SIG-M5 (cell line): ENCODE data around the gene BTNL8.
"Not testable (repeated sequence)": the region's sequence is repeated elsewhere in the genome, so short reads cannot be mapped to it uniquely, and the experiment has no call there.

ENCODE experiments used
- DNase-seq: peaks from one replicate; lab custom pipeline; 2025; lab: John Stamatoyannopoulos, UW

The BTNL8 gene

DNA sequence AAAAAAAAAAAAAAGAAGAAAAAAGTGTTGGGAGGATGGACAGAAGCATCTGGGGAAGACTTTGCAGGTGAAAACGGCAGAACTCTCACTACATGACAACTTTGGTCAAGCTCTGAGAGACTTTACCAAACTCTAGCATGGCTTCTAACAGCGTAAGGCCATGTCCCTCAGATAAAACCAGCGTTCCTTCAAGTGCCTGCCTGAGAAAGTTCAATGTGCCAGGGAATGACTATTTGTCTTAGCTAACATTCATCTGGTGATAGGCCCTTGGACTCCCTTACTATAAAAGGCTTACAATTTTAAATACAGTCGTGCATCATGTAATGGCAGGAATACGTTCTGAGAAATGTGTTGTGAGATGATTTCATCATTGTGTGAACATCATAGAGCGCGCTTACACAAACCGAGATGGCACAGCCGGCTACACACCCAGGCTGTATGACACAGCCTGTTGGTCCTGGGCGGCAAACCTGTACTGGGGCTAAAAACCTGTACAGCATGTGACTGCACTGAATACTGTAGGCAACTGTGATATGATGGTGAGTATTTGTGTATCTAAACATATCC lies 23.0 kb upstream of the BTNL8 start:
- DNase-seq: no peak

- not testable (repeated sequence) for DNase-seq
Measured at GRCh38 chr5:180885845-180886529, 13.0 kb upstream of the BTNL8 start.

- DNase-seq: no peak
Measured at GRCh38 chr5:180889381-180889780, 9.6 kb upstream of the BTNL8 start.

GRCh38 chr5:180895330-180895729 lies 3.6 kb upstream of the BTNL8 start:
- not testable (repeated sequence) for DNase-seq

DNA sequence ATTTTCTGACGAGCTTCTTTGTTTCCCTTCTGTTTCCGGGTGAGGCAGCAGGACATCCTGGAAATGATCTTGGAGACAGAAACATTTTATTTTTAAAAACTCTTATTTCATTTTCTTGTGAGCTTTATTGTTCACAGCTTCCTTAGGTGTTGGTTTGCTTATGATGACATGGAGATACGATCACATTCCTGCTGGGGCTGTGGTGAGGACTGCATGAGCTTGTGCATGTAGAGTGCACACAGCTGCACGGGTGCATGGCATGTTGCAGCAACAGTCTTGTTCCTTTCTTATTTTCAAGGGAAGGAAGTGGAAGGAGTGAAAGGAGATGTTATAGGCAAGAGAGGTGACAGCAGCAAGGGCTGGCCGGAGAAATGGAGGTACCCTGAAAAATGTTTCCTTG lies 1.2 kb downstream of the BTNL8 start:
- DNase-seq: no peak

DNA sequence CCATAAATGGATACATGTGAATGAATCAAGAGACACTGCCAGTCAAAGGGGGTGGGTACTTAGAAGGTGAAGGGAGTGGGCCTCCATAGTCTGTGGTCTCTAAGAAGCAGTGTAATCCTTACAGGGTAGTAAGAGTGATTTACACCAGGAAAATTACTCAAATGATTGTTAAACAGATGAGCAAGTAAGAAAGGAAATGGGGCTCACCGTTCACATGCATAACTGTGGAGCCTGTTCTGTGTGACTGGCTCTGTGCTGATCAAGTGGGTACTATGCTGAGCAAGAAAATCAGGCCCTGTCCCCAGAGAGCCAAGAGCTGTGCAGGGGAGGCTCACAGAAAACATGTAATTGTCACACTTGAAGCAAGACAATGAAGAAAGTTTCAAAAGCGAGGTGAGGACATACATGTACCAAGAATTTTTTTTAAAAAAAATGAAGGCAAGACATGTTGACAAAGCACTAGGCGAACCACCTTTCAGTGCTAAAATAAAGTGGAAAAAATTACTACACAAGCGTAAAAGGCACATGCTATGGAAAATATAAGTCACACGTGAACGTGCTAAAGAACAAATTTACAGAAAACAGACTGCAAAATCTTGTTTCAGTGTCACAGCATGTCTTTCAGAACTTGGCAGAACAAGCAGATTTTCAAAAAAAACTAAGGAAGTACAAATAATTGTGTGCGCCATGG lies 2.5 kb downstream of the BTNL8 start:
- no peak for DNase-seq

GRCh38 chr5:180908400-180908799 lies 9.4 kb downstream of the BTNL8 start:
- DNase-seq: no peak

DNA sequence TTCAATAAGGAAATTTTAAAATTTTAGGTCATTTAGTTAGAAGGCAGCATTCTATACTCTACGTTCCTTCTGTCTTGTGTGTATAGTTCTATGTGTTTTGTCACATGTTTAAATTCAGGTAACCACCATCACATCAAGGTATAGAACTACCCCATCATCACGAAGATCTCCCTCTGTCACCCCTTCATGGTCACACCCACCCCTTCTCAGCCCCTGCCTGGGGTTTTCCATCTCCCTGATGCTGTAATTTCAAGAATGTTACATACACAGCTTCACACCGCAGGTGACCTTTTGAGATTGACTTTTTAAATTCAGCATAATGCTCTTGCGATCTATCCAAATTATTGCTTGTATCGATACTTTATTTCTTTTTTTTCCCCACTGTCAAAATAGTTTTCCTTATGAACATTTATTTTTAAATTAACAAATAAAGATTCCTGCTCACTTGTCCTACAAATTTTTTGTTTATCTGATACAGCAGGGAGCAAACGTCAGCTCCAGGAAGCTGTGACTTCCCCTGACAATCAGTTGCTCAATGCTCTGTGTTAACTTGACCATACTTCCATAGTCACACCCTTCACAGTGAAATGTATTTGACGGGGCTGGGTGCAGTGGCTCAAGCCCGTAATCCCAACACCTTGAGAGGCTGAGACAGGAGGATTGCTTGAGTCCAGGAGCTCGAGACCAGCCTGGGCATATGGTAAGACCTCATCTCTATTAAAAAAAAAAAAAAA lies 10.2 kb downstream of the BTNL8 start:
- no peak for DNase-seq

DNA sequence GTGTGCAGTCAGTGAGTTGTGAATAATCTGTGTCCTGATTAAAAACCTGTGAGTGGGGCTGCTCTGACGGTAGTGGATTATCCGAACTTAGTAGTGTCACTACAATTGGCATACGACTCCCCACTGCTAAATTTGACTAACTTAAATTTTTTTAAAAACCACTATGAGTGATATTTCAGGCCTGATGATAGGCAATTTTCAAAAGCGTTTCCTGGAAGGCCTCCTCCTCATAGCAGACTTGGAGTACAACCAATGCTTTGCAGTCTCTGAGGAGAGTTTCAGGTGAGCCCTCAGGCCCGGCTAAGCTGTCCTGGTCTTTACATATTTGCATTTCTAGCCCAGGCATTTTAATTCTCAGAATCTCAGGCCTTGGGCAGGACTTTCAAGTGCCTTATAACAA lies 10.8 kb downstream of the BTNL8 start:
- DNase-seq: no peak

- no peak for DNase-seq
Measured at GRCh38 chr5:180910182-180910581, 11.2 kb downstream of the BTNL8 start.

DNA sequence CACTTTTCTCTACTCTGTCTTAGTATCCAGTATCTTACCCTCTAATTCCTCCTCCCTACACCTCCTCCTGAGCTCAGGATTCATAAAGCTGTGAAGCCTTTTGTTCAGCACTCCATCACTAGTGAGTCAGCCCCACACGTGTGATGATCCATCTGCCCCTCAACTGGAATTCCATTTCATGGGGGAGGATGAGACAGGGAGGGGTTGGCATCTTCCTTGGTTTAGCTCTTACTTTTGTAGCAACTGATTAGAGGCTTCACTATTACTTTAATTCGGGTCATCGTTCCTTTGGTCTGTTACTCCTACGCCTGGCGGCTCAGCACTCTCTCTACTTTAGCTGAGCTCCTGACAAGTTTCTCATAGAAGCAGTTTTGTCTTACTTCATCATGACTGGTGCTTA lies 11.8 kb downstream of the BTNL8 start:
- no peak for DNase-seq

DNA sequence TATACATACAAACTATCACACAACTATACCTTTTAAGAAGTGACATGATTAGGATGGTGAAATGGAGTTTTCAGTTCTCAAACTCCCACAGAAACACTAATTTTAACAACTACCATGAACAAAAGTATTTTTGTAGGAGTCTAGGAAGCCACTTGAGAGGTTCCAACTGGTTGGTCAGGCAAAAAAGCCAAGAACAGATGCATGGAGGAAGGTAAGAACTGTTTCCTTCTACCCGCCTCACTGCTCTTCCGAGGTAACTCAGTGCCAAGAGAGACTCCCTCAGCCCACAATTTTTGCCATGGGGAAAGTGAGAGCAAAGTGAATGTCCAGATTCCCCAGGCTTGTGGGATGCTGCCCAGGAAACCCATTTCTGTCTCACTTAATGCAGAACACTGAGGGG lies 15.7 kb downstream of the BTNL8 start:
- DNase-seq: no peak

DNA sequence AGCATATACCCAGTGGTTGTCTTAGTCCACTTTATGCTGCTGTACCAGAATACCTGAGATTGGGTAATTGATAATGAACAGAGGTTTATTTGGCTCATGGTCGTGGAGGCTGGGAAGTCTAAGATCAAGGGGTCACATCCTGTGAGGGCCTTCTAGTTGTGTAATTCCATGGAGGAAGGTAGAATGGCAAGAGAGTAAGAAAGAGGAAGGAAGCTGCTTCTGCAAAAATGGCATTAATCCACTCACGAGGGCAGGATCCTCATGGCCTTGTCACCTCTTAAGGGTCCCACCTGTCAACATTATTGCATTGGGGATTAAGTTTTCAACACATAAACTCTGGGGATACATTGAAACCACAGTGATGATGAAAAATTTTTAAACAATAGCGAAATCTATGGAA lies 17.0 kb downstream of the BTNL8 start:
- no peak for DNase-seq

DNA sequence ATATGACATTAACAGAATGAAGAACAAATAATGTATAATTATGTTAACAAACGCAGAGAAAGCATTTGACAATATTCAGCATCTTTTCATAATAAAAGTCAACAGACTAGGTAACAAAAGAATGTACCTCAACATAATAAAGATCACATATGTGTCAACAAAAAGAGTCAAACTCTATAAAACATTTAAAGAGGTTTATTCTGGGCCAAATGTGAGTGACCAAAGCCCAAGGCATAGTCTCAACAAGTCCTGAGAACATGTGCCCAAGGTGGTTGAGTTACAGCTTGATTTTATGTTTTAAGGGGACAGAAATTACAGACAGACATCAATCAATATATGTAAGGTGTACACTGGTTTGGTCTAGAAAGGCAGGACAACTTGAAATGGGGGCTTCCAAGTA lies 19.4 kb downstream of the BTNL8 start:
- no peak for DNase-seq

DNA sequence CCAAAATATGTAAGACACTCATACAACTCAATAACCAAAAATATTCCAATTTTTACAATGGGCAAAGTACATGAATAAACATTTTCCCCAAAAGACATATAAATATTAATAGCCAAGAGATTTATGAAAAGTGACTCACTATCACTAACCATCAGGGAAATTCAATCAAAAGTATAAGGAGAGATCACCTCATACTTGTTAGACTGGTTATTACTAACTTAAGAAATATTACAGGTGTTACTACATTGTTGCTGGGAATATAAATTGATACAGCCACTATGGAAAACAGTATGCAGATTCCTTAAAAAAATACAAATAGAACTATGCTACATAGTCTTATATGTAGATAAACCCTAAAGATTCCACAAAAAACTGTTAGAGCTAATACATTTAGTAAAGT lies 21.8 kb downstream of the BTNL8 start:
- no peak for DNase-seq

GRCh38 chr5:180922932-180923331 lies 24.0 kb downstream of the BTNL8 start:
- no peak for DNase-seq

DNA sequence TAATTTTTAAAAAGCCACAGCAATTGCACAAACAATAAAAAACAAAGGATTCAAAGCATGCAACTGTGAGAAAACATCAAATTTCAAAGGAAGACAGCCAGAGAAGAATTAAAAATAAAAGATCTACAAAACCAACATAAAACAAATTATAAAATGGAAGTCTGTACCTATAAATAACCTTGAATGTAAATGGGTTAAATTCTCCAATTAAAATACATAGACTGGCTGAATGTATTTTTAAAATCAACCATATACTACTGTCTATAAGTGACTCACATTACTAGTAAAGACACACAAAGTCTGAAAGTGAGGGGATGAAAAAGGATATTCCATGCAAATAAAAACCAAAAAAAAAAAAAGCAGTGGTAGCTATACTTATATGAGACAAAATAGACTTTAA lies 33.7 kb downstream of the BTNL8 start:
- DNase-seq: no peak

DNA sequence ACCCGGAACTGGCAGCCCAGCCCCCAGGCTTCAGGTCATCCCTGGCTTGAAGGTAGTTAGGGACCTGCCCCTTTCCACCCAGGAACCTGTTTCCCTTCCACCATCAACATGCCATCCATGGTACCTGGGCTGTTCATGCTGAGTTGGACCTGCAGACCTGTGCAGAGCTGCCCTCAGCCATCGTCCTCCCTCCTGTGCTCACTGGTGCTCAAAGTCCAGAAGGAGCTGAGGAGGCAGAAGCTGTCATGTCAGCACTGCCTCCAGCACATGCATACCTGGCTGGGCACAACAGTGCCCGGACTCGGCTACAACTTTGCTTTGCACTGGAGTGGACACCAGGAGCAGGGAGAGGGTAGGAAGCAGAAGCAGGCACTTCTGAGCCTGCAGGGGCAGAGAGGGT lies 36.2 kb downstream of the BTNL8 start:
- DNase-seq: no peak

DNA sequence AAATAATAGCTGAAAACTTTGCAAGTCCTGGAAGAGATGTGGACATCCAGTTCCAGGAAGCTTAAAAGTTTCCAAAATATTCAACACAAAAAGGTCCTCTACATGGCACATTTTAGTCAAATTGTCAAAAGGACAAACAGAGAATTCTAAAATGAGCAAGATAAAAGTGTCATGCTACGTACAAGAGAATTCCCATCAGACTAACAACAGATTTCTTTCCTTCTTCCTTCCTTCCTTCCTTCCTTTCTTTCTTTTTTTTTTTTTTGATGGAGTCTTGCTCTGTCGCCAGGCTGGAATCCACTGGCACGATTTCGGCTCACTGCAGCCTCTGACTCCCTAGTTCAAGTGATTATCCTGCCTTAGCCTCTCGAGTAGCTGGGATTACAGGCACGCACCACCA lies 39.3 kb downstream of the BTNL8 start:
- DNase-seq: no peak

DNA sequence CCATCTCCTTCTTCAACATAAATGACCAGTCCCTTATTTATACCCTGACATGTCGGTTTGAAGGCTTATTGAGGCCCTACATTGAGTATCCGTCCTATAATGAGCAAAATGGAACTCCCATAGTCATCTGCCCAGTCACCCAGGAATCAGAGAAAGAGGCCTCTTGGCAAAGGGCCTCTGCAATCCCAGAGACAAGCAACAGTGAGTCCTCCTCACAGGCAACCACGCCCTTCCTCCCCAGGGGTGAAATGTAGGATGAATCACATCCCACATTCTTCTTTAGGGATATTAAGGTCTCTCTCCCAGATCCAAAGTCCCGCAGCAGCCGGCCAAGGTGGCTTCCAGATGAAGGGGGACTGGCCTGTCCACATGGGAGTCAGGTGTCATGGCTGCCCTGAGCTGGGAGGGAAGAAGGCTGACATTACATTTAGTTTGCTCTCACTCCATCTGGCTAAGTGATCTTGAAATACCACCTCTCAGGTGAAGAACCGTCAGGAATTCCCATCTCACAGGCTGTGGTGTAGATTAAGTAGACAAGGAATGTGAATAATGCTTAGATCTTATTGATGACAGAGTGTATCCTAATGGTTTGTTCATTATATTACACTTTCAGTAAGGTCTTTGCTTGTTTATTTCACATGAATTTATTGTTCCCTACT lies 51.5 kb downstream of the BTNL8 start:
- no peak for DNase-seq

- no peak for DNase-seq
Measured at GRCh38 chr5:180959661-180960060, 60.7 kb downstream of the BTNL8 start.

- no peak for DNase-seq
Measured at GRCh38 chr5:180960209-180960608, 61.2 kb downstream of the BTNL8 start.
